Duodenal mucosa (tissue), 2 donors: ENCODE results near the gene POMP.
"Not testable (repeated sequence)": the region's sequence is repeated elsewhere in the genome, so short reads cannot be mapped to it uniquely, and the experiment has no call there.

Experiments used
- H3K27ac ChIP-seq: one replicate; pipeline ENCODE4 v1.7.0; 2013; ENCODE audit warnings: low read depth, low read length
- H3K27me3 ChIP-seq, 2 donors: one replicate each; pipeline ENCODE4 v1.7.0; 2013; ENCODE audit warnings: low read length in 2 of 2, control low read depth in 1 of 2; ENCODE audit not compliant: insufficient read depth in 2 of 2, control insufficient read depth in 1 of 2
- H3K36me3 ChIP-seq, 2 donors: one replicate each; pipeline ENCODE4 v1.7.0; 2013; ENCODE audit warnings: low read length in 2 of 2, control low read depth in 1 of 2; ENCODE audit not compliant: insufficient read depth in 2 of 2, control insufficient read depth in 1 of 2
- H3K4me1 ChIP-seq, 2 donors: one replicate each; pipeline ENCODE4 v1.7.0; 2013; ENCODE audit warnings: low read length in 2 of 2, control low read depth in 1 of 2; ENCODE audit not compliant: insufficient read depth in 2 of 2, control insufficient read depth in 1 of 2
- H3K4me3 ChIP-seq, 2 donors: one replicate each; pipeline ENCODE4 v1.7.0; 2013; ENCODE audit warnings: low read length in 2 of 2, low read depth in 1 of 2
- H3K9ac ChIP-seq, 2 donors: one replicate each; pipeline ENCODE4 v1.7.0; 2013; ENCODE audit warnings: low read length in 2 of 2, low read depth in 1 of 2
- H3K9me3 ChIP-seq, 2 donors: one replicate each; pipeline ENCODE4 v1.7.0; 2013; ENCODE audit warnings: low read length in 2 of 2, control low read depth in 1 of 2; ENCODE audit not compliant: control insufficient read depth in 1 of 2

Gene POMP

DNA sequence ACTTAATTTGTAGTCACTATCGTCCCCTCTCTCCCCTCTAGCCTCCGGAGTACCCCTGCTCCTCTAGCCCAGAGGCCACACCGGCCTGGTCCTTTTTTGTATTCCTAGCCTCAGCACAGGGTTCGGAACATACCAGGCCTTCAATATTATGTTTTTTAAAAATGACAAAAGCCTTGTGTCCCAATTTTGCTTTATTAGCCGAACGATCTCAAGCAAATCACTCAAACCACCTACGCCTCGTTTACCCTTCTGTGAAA, 463 bp upstream of the POMP start:
- no peaks in the 10 kb centered on the region for H3K9me3 ChIP-seq
- peak overlapping the region; percentile 87 to 96 for H3K9ac ChIP-seq
- peak overlapping the region; percentile 97 to 98 for H3K4me3 ChIP-seq
- peaks cover 0 to 12% of the 10 kb centered on the region in 2 donors for H3K36me3 ChIP-seq
- H3K4me1 ChIP-seq = peaks cover 21 to 32% of the 10 kb centered on the region in 2 donors
- peak overlapping the region; percentile 83 for H3K27ac ChIP-seq
- H3K27me3 ChIP-seq = no peaks in the 10 kb centered on the region

DNA sequence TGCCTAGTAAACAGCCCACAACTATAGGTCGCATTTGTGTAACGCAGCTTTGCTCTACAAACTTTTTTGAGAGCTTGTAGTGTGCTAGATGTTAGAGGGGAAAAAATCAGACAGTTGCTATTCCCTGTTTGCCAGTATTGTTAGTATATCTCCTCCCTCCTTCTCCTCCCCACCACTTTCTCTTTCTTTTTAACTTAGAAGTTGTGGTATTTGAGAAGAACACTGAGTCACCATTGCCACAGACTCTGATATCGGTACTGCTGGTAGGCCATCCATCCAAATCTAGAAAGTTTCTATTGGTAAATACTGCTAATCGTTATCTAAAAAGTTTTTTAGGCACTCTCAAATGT, 666 bp downstream of the POMP start:
- peak overlapping the region; percentile 83 for H3K27ac ChIP-seq
- H3K36me3 ChIP-seq = peaks cover 4 to 19% of the 10 kb centered on the region in 2 donors
- no peaks in the 10 kb centered on the region for H3K9me3 ChIP-seq
- peak overlapping the region; percentile 87 to 96 for H3K9ac ChIP-seq
- peak overlapping the region; percentile 97 to 98 for H3K4me3 ChIP-seq
- no peaks in the 10 kb centered on the region for H3K27me3 ChIP-seq
- peaks cover 21 to 32% of the 10 kb centered on the region in 2 donors for H3K4me1 ChIP-seq

DNA sequence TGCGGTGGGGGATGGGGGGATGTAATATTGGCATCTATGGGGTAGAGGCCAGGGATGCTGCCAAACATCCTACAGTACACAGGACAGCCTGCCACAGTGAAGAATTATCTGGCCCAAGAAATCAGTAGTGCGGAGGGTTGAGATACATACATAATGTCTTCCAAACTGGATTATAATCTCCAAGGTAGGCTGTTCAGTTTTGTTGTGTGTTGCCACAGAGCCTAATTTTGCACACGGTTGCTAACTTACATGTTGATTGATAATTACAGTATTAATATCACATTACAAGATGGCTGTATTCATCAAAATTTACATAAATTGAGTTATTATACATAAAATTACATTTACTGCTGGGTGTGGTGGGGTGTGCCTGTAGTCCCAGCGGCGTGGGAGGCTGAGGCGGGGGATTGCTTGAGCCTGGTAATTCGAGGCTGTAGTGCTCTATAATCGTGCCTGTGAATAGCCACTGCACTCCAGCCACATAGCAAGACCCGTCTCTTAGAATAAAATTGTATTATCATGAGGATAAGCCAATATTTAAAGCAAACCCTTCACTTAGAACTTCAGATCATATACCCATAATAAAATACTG, 8.1 kb downstream of the POMP start:
- Histone ChIP-seq H3K36me3 (peaks cover 51 to 84% of the 10 kb centered on the region in 2 donors), H3K27me3 (no peaks in the 10 kb centered on the region), H3K4me3 (no peak overlapping the region), H3K9me3 (no peaks in the 10 kb centered on the region), H3K9ac (no peak overlapping the region), H3K4me1 (no peaks in the 10 kb centered on the region), H3K27ac (no peak overlapping the region)

DNA sequence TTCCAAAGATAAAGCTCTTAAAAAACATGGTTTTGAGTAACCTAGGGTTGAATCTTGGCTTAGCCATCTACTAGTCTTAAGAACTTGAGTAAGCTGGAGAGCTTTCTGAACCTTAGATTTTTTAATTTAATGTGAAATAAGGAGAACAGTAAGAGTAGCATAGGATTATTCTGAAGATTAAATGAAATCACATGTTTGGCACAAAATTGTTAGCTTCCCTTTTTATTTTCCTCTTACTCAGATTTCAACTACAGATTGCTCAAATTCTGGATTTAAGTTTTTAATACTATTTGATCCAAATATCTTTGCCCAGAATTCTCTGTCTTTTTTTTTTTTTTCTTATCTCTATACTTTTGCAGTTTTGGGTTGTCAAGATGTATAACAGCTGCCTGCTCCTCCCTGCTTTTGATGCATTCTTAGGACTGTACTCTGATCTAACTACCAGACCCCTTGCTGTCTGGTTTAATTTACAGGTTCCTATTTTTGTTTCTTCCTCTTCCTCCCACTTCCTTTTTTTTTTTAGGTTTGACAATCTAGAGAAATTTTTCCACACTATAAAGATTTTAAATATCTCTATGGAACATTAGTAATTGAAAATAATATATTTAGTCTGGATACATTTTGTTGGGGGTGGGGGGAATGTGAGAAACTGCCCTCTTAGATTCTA, 12.3 kb downstream of the POMP start:
- H3K4me3 ChIP-seq = no peak overlapping the region
- H3K9ac ChIP-seq = no peak overlapping the region
- H3K36me3 ChIP-seq = peaks cover 55 to 85% of the 10 kb centered on the region in 2 donors
- no peaks in the 10 kb centered on the region for H3K9me3 ChIP-seq
- H3K27me3 ChIP-seq = no peaks in the 10 kb centered on the region
- no peaks in the 10 kb centered on the region for H3K4me1 ChIP-seq
- no peak overlapping the region for H3K27ac ChIP-seq

DNA sequence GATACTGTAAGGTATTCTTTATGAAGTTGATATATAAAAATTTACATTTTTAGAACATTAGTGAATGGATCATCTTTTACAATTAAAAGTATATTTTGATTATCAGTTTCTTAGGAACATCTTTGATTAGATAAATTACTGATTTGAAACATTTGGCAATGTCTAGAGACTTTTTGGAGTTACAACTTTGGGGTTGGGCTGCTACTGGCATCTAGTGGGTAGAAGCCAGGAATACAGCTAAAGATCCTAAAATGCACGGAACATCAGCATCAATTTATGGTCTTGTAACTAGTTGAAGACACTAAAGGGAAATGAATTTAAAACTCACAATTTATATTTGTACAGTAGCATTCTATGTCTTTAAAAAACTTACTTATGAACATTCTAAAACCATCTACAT, 19.9 kb downstream of the POMP start:
- Histone ChIP-seq H3K27me3 (no peaks in the 10 kb centered on the region), H3K36me3 (peaks cover 22 to 50% of the 10 kb centered on the region in 2 donors), H3K27ac (no peak overlapping the region), H3K4me3 (no peak overlapping the region), H3K9me3 (no peaks in the 10 kb centered on the region), H3K9ac (no peak overlapping the region), H3K4me1 (no peaks in the 10 kb centered on the region)

DNA sequence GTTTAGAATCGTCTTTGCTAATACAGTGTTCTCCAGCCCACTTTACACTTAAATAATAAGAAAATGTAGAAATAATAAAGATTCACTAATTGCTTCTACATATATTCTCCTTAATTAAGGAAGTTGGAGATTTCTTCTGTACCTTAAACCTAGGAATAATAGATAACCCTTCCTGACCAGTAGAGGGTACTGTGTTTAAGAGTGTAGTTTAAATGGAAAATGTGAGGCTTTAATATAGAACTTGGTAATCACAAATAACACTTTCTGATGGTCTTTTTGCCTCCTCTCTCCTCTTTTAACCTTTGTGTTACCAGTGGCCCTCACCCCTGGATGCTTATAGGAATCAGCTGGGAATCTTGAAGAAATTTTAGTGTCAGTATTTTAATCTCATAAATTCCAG, 20.7 kb downstream of the POMP start:
- no peak overlapping the region for H3K27ac ChIP-seq
- H3K9me3 ChIP-seq = no peaks in the 10 kb centered on the region

DNA sequence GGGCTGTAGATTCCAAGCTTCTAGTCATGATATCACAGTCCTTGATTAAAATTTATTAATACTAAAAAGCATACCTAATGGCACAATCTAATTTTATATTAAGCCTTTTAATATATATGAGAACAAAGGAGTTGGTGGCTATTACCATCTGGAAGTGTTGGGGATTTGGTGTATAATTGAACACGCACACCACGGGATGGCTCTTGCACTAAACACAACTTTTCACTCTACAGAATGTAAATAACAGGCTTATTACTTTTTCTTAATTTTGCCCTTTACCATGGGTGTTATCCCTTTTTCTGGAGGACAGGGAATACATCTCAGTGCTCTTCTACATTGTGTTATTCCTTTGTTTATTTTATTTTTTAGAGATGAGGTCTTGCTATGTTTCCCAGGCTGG, 21.6 kb downstream of the POMP start:
- no peak overlapping the region for H3K4me3 ChIP-seq
- no peaks in the 10 kb centered on the region for H3K27me3 ChIP-seq
- H3K9ac ChIP-seq = no peak overlapping the region
- H3K9me3 ChIP-seq = no peaks in the 10 kb centered on the region
- no peaks in the 10 kb centered on the region for H3K4me1 ChIP-seq
- H3K27ac ChIP-seq = no peak overlapping the region
- H3K36me3 ChIP-seq = peaks cover 13 to 34% of the 10 kb centered on the region in 2 donors

More for the DNA sequence above, 20.7 kb downstream of the POMP start:
- Histone ChIP-seq H3K4me1 (no peaks in the 10 kb centered on the region), H3K36me3 (peaks cover 16 to 41% of the 10 kb centered on the region in 2 donors), H3K9ac (no peak overlapping the region), H3K27me3 (no peaks in the 10 kb centered on the region), H3K4me3 (no peak overlapping the region)

DNA sequence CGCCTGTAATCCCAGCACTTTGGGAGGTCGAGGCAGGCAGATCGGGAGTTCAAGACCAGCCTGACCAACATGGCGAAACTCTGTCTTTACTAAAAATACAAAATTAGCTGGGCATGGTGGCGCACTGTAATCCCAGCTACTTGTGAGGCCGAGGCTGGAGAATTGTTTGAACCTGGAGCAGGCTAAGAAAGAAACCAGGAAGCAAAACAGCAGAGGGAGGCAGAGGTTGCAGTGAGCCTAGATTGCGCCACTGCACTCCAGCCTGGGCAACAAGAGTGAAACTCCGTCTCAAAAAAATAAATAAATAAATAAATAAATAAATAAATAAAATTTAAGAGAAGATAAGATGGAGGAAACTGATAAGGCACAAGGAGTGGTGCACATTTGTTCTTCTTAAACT, 24.2 kb downstream of the POMP start:
- not testable (repeated sequence) for H3K27ac ChIP-seq, H3K27me3 ChIP-seq, H3K9ac ChIP-seq, H3K4me3 ChIP-seq, H3K9me3 ChIP-seq, H3K4me1 ChIP-seq
- H3K36me3 ChIP-seq = peaks cover 4 to 16% of the 10 kb centered on the region in 2 donors

DNA sequence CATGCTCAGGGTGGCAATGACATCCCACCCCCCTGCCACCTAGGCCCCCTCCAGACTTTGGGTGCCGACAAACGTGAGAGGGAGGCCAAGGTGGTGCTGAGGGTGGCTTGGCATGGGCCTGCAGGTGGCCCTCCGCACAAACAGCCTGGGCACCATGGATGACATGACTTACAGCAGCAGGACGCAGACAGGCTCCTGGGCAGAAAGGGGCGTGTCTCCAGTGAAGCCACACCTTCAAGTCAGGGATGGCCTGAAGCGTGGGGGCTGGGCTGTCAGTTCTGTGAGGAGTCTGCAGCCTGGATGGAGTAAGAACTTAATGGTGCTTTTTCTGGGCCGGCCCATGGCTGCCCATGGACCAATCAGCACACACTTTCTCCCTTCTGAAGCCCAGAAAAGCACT, 25.3 kb downstream of the POMP start:
- H3K27ac ChIP-seq = no peak overlapping the region
- H3K27me3 ChIP-seq = no peaks in the 10 kb centered on the region
- no peaks in the 10 kb centered on the region for H3K9me3 ChIP-seq
- H3K9ac ChIP-seq = no peak overlapping the region
- peaks cover 0 to 16% of the 10 kb centered on the region in 2 donors for H3K36me3 ChIP-seq
- no peak overlapping the region for H3K4me3 ChIP-seq
- no peaks in the 10 kb centered on the region for H3K4me1 ChIP-seq

DNA sequence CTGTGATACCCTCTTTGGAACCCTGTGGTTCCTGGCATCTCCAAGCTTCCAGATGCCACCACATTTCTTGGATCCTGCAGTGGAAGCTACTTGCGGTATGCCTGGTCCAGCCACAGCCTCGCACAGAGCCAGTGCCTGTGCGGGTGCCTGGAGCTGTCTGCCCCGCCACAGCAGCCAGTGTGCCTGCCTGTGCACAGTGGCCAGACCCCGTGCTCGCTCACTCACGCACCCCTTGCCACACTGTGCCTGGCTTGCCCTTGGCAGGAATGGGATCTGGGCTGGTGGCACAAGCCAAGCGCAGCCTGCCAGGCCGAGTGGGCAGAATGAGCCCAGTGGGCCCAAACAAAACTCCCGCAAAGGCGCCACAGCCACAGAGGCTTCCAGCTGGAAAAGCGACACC, 26.2 kb downstream of the POMP start:
- Histone ChIP-seq H3K4me1 (no peaks in the 10 kb centered on the region), H3K9ac (no peak overlapping the region), H3K27me3 (no peaks in the 10 kb centered on the region), H3K9me3 (no peaks in the 10 kb centered on the region), H3K27ac (no peak overlapping the region), H3K36me3 (peaks cover 0 to 9% of the 10 kb centered on the region in 2 donors), H3K4me3 (no peak overlapping the region)
